Left lobe of liver (tissue), 2 donors: ENCODE data around the gene MNT. TPM values are rescaled to one million over a fixed set of nuclear protein-coding genes. Genes with fewer than 3 reads are reported as not detected.

Experiments
- ATAC-seq: fragments of 200-7000 bp; cut with Tn5 transposase; one replicate; pipeline ENCODE4 v1.9.1; 2020; ENCODE audit warnings: mild to moderate bottlenecking, moderate library complexity
- DNase-seq: peaks from one replicate; pipeline ENCODE4 v3.0.0-alpha.2; 2020; ENCODE audit warnings: low spot score
- total RNA-seq: library from RNA; stranded (reverse); gene quantifications from one replicate; pipeline ENCODE4 v1.2.1, GENCODE V29; 2021
- donor health status: DM: no; HTN: no; CAD: no; lungs with moderate emphysema.
- donor health status: DM: no; HTN: yes; CAD: no.

Gene MNT
- total RNA-seq, 1 donor from 2014 or later, result 8.6 TPM

DNA sequence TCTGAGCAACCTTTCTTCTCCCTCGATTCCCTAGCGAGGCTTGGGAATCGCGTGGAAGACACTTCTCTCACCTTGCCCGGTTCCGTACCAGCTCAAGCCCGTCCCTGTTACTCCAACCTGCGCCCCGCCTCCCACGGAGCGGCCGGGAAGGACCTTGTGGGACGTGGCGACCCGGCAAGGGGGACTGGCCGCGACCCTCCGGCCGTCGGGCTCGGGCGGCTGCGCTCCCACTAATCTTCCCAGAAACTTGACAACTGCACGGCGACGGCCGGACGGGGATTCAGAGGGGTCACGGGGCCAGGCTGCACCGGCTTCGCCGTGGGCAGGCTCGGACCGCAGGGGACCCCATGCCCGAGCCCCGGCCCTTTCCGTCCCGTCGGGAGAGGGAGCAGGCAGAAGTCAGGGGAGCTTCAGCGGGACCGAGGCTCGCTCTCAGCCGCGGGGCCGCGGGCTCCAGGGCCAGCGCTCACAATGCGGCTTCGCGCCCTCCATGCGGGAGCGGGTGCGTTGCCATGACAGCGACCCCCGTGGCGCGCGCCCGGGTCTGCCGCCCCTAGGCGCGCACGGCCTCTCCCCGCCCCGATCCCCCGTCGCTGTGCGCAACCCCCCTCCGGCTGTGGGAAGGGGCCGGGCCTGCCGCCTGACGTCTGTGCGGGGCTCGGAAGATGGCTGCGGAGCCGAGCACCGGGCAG, 63.9 kb downstream of the MNT start, which contains the start of gene SGSM2:
Gene SGSM2 (plus strand): TSS at position 650 of the 692 bp plus-strand sequence. CDS start 188 bp downstream, outside the sequence.
- ATAC-seq, result peak; percentile 52
- peak; percentile 61 for DNase-seq

DNA sequence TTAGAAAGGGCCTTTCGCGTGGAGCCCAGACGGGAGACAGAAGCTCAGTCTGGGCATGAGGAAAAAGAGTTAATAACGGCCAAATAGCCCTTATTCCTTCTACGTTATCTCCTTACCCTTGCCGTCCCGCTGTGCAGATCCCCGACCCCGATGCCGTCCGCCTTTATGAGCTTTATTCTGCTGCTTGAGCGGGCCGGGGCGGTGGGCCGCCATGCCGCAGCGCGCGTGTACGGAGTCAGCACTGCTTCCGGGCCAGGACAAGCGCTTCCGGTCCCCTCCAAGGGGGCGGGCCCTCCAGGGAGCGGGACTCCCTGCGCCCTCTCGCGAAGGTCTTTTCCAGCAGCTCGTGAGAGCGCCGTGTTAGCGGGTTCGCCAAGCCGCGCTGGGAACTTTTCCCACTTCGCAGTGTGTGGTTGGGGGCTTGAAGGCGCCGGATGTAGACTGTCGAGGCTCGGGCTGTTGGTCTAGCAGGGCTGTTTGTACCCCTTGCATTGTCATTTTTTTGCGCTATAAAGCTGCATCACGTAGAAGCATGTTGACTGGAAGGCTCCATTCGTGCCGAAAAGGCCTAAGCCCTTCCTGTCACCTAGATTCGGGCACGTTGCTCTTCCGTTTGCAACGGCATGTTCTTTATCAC, 64.5 kb downstream of the MNT start, which contains the start of gene TSR1:
Gene TSR1 (minus strand): TSS at position 243 of the 637 bp plus-strand sequence. CDS start 30 bp downstream, at position 213.
- DNase-seq (peak; percentile 92), ATAC-seq (peak; percentile 94)

DNA sequence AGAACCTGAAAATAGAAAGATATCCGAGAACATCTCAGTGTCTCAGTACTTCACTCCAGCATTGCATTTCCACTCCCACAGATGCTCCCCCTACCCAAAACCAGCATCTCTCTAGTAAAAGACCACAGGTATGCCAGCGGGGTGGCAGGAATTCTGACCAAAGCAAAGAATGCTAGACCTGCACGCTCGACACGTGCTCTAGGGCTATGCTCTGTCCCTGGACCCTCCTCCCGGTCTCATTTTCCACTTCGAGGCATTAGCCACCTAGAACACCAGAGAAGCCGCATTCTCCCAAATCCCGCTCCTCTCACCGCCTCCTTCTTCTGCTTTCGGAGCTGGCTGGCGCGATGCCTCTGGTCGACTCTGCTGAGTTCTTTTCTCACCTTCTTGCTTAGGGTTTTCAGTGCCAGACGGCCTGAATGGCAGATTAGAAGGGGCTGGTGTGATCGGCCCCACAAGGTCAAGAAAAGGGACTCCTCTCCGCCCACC, 65.1 kb downstream of the MNT start:
- no peak for ATAC-seq

More for the DNA sequence above, 65.1 kb downstream of the MNT start:
- no peak for DNase-seq

Other genes with a start within 250 kb of the MNT start
- 10.3 TPM for gene SMG6, start 97.3 kb downstream of the MNT start, total RNA-seq
- gene SRR, start 97.1 kb downstream of the MNT start, total RNA-seq, result 5.1 TPM
- gene TSR1, start 64.6 kb downstream of the MNT start, total RNA-seq, result 8.7 TPM
- gene SGSM2, start 63.6 kb downstream of the MNT start, total RNA-seq, result 18.7 TPM
- gene METTL16, start 110.8 kb upstream of the MNT start, total RNA-seq, result 8.1 TPM
- gene PAFAH1B1, start 192.6 kb upstream of the MNT start, total RNA-seq, result 34.5 TPM